Neuronal stem cell (in vitro differentiated cells): ENCODE data around the gene PRMT9.

ENCODE experiments used
- DNase-seq: peaks from one replicate; pipeline ENCODE4 v3.0.0-alpha.2; 2013; ENCODE audit warnings: low spot score
- H2AFZ ChIP-seq: one replicate; pipeline ENCODE4 v1.6.1; 2013; ENCODE audit warnings: mild to moderate bottlenecking, low read length, inconsistent platforms
- H2AK5ac ChIP-seq: 2 replicates; pipeline ENCODE4 v1.6.1; 2013; ENCODE audit warnings: low read depth, mild to moderate bottlenecking, inconsistent platforms, low read length, moderate library complexity, mixed read lengths
- H2BK120ac ChIP-seq: 2 replicates; pipeline ENCODE4 v1.6.1; 2013; ENCODE audit warnings: low read depth, mild to moderate bottlenecking, inconsistent platforms, low read length, moderate library complexity, mixed read lengths
- H2BK12ac ChIP-seq: one replicate; pipeline ENCODE4 v1.6.1; 2013; ENCODE audit warnings: low read length, inconsistent platforms
- H2BK15ac ChIP-seq: 2 replicates; pipeline ENCODE4 v1.6.1; 2013; ENCODE audit warnings: mild to moderate bottlenecking, low read length, inconsistent platforms, mixed read lengths
- H2BK5ac ChIP-seq: one replicate; pipeline ENCODE4 v1.6.1; 2013; ENCODE audit warnings: inconsistent platforms, mild to moderate bottlenecking, low read length, moderate library complexity
- H3K14ac ChIP-seq: one replicate; pipeline ENCODE4 v1.6.1; 2013; ENCODE audit warnings: low read length, inconsistent platforms
- H3K18ac ChIP-seq: 2 replicates; pipeline ENCODE4 v1.6.1; 2013; ENCODE audit warnings: low read length, inconsistent platforms
- H3K23ac ChIP-seq: 2 replicates; pipeline ENCODE4 v1.6.1; 2013; ENCODE audit warnings: low read depth, mild to moderate bottlenecking, mixed read lengths, low read length, inconsistent platforms; ENCODE audit not compliant: poor library complexity
- H3K27ac ChIP-seq: replicated peaks from 3 replicates; pipeline ENCODE4 v1.5.1; 2013; ENCODE audit warnings: low read length, inconsistent platforms
- H3K27me3 ChIP-seq, 3 experiments: 2 replicates each; pipeline ENCODE4 v1.6.1; 2013; ENCODE audit warnings: low read length in 3 of 3, mild to moderate bottlenecking in 2 of 3, inconsistent platforms in 1 of 3, low read depth in 1 of 3, mixed read lengths in 1 of 3, moderate library complexity in 1 of 3; ENCODE audit not compliant: control insufficient read depth in 3 of 3, insufficient read depth in 3 of 3
- H3K36me3 ChIP-seq, 2 donors: replicated peaks in 1 of 2; 2 replicates each; pipeline ENCODE4 v1.6.1; 2013; ENCODE audit warnings: low read length in 2 of 2; ENCODE audit not compliant: control insufficient read depth in 2 of 2, insufficient read depth in 2 of 2
- H3K4ac ChIP-seq: 2 replicates; pipeline ENCODE4 v1.6.1; 2013; ENCODE audit warnings: inconsistent platforms, mild to moderate bottlenecking, low read length, moderate library complexity
- H3K4me1 ChIP-seq, 2 donors: 1 replicate in 1 of 2; 2 replicates in 1 of 2; pipeline ENCODE4 v1.6.1; 2013; ENCODE audit warnings: low read length in 2 of 2, low read depth in 1 of 2; ENCODE audit not compliant: control insufficient read depth in 2 of 2, insufficient read depth in 1 of 2
- H3K4me2 ChIP-seq: one replicate; pipeline ENCODE4 v1.6.1; 2013; ENCODE audit warnings: mild to moderate bottlenecking, low read length, inconsistent platforms; ENCODE audit not compliant: insufficient read depth, poor library complexity, severe bottlenecking
- H3K4me3 ChIP-seq, 2 donors: 2 replicates each; pipeline ENCODE4 v1.5.1; 2013; ENCODE audit warnings: low read length in 2 of 2, mild to moderate bottlenecking in 2 of 2, inconsistent platforms in 1 of 2, moderate library complexity in 1 of 2
- H3K79me1 ChIP-seq: one replicate; pipeline ENCODE4 v1.6.1; 2013; ENCODE audit warnings: low read depth, mild to moderate bottlenecking, inconsistent platforms, low read length, moderate library complexity
- H3K9ac ChIP-seq: one replicate; pipeline ENCODE4 v1.6.1; 2013; ENCODE audit warnings: mild to moderate bottlenecking, low read depth, low read length, inconsistent platforms; ENCODE audit not compliant: poor library complexity
- H3K9me3 ChIP-seq, 2 donors: replicated peaks in 1 of 2; 2 replicates each; pipeline versions ENCODE3 to v1.6.1; 2013; ENCODE audit warnings: low read length in 2 of 2, mild to moderate bottlenecking in 2 of 2, inconsistent platforms in 1 of 2, low read depth in 1 of 2, mixed read lengths in 1 of 2, moderate library complexity in 1 of 2; ENCODE audit not compliant: control insufficient read depth in 2 of 2, insufficient read depth in 1 of 2
- H4K8ac ChIP-seq: one replicate; pipeline ENCODE4 v1.6.1; 2013; ENCODE audit warnings: low read depth, mild to moderate bottlenecking, inconsistent platforms, low read length, moderate library complexity
- H4K91ac ChIP-seq: one replicate; pipeline ENCODE4 v1.6.1; 2013; ENCODE audit warnings: low read length, low read depth, mild to moderate bottlenecking, inconsistent platforms; ENCODE audit not compliant: poor library complexity
- WGBS, 2 donors: extraction: QIAGEN DNeasy Blood & Tissue Kit; methylation state at CpG; one replicate each; pipeline ENCODE4 v1.1.7; 2013; ENCODE audit warnings: missing lambda C conversion rate in 2 of 2, mixed read lengths in 1 of 2; ENCODE audit not compliant: insufficient read length in 2 of 2, insufficient replicate concordance in 1 of 2; ENCODE audit errors: extremely low coverage in 2 of 2; 5-methylcytosine and 5-hydroxymethylcytosine counted together

The PRMT9 gene

DNA sequence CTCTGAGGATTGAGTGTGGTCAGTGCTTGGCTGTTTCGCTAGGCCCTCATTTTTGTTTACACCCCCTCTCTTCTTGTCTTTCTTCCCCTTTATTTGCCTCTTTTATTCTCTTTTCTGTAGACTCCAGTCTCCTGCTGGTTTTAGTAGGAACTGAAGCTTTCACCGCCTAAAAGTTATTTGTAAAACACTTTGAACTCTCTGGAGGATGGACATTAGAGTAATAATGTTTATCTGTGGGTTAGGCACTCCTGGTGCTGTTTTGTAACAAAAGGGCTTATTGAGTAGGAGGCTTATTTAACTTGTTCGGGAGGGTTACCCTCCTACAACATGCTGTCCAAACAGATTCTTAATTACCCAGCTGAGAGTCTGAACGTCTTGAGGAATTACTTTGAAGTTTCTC, 46.4 kb upstream of the PRMT9 start:
- peak; percentile 33 for DNase-seq
- no peak overlapping the region for H3K9ac ChIP-seq
- peaks cover 0 to 5% of the 10 kb centered on the region in 2 donors for H3K4me1 ChIP-seq
- H2BK120ac ChIP-seq, result no peak overlapping the region
- H2BK15ac ChIP-seq, result no peak overlapping the region
- no peak overlapping the region for H4K8ac ChIP-seq
- peaks cover 2 to 91% (median 35%) of the 10 kb centered on the region in 3 experiments for H3K27me3 ChIP-seq
- no CpG with 5 or more reads among the region's 4 CpGs for WGBS, 2 donors
- H4K91ac ChIP-seq, result no peak overlapping the region
- H3K79me1 ChIP-seq, result no peaks in the 10 kb centered on the region
- H3K23ac ChIP-seq, result no peak overlapping the region
- H3K4ac ChIP-seq, result no peak overlapping the region
- no peak overlapping the region for H3K18ac ChIP-seq
- no peak overlapping the region for H2AK5ac ChIP-seq
- H3K9me3 ChIP-seq, result no peaks in the 10 kb centered on the region
- no peak overlapping the region for H2BK12ac ChIP-seq
- H3K4me2 ChIP-seq, result no peak overlapping the region
- no peaks in the 10 kb centered on the region for H3K36me3 ChIP-seq
- no peak overlapping the region for H2BK5ac ChIP-seq
- no peak overlapping the region for H3K4me3 ChIP-seq
- H3K14ac ChIP-seq, result no peak overlapping the region
- H3K27ac ChIP-seq, result no peak overlapping the region
- no peak overlapping the region for H2AFZ ChIP-seq

DNA sequence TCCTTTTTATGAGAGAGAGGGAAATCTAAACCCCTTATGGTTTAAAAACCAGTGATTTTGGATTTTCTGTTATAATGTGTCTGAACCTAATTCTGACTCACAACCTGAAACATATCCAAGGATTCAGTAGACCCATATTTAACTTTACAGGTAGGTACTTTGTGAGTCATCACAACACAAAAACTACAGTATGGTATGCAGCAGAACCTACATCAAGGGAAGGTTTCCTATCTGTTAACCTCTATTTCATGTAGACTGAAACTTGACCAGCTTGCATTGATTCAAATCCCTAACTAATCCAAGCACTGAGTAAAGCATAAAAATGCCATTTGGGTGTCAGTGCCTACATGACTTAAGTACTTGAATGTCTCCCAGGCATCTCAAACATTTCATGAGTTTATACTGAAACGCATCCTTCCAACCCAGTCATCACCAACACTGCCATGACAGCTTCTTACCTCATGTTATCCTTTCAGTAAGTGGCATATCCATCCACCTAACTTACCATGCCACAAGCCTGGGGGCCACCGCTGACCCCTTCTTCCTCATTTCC, 43.6 kb upstream of the PRMT9 start:
- Histone ChIP-seq H3K36me3 (no peaks in the 10 kb centered on the region), H3K18ac (no peak overlapping the region), H2BK120ac (no peak overlapping the region), H3K4me1 (peaks cover 0 to 4% of the 10 kb centered on the region in 2 donors), H2BK12ac (no peak overlapping the region), H3K4me2 (no peak overlapping the region), H3K27ac (no peak overlapping the region), H3K14ac (no peak overlapping the region), H2BK5ac (no peak overlapping the region), H3K4ac (no peak overlapping the region), H2BK15ac (no peak overlapping the region), H3K9me3 (no peaks in the 10 kb centered on the region), H3K23ac (no peak overlapping the region), H3K9ac (no peak overlapping the region), H4K8ac (no peak overlapping the region), H2AFZ (no peak overlapping the region), H4K91ac (no peak overlapping the region), H3K27me3 (peaks cover 0 to 78% (median 15%) of the 10 kb centered on the region in 3 experiments), H3K4me3 (no peak overlapping the region), H2AK5ac (no peak overlapping the region), H3K79me1 (no peaks in the 10 kb centered on the region)
- WGBS, 2 donors, result no CpG with 5 or more reads among the region's 2 CpGs
- no peak for DNase-seq

DNA sequence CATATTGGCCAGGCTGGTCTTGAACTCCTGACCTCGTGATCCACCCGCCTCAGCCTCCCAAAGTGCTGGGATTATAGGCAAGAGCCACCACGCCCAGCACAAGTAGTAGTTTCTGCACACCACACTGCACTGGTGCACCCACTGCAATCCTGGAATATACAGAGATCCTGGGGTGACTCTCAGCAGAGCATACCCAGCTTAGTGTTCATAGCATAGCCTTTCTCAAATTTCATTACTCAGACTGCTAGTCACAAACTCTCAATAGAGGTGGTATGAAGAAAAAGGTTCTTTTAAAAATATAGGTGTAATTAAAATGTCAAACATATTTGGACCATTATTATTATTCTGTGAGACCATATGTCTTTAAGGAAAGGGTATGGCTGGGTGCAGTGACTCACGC, 41.7 kb upstream of the PRMT9 start:
- Histone ChIP-seq H3K36me3 (no peaks in the 10 kb centered on the region), H3K4me3 (no peak overlapping the region), H2BK5ac (no peak overlapping the region), H2BK120ac (no peak overlapping the region), H3K4me1 (peaks cover 0 to 4% of the 10 kb centered on the region in 2 donors), H2AK5ac (no peak overlapping the region), H3K18ac (no peak overlapping the region), H3K4ac (no peak overlapping the region), H3K9ac (no peak overlapping the region), H3K27ac (no peak overlapping the region), H3K23ac (no peak overlapping the region), H4K91ac (no peak overlapping the region), H3K79me1 (no peaks in the 10 kb centered on the region), H2AFZ (no peak overlapping the region), H3K27me3 (peaks cover 0 to 63% (median 7%) of the 10 kb centered on the region in 3 experiments), H2BK12ac (no peak overlapping the region), H3K9me3 (no peaks in the 10 kb centered on the region), H4K8ac (no peak overlapping the region), H3K14ac (no peak overlapping the region), H3K4me2 (no peak overlapping the region), H2BK15ac (no peak overlapping the region)
- no peak for DNase-seq
- no CpG with 5 or more reads among the region's 4 CpGs for WGBS, 2 donors

DNA sequence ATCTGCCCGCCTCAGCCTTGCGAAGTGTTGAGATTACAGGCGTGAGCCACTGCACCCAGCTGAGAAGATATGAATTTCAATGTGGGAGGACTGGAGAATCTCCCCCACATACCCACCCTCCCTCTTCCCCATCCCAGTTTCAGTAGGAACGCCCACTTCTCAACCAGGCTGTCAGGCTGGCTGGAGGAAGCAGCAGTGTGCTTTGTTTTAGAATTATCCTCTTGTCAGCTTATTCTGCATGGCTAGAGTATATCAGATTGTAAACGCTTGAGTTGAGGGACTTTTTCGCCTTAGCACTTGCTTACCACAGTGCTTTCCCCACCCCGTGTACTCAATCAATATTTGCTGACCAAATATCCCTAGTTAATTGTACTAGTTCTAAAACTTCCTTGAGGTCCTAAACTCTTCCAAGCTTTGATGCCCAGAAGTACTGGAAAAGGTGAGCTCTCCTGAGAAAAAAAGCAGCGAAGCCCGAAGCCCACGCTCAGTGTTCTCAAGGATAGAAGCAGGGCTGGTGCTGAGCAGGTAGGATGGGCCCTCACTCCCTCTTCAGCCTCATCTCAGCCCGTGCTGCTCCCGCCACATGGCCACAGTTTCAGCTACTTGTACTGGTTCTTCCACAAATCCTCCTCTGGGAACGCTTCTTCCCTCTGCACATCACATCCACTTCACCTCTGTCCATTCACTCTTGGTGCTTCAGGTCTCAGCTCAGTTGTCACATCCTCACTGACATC, 40.7 kb upstream of the PRMT9 start:
- Histone ChIP-seq H3K4me1 (peaks cover 0 to 4% of the 10 kb centered on the region in 2 donors), H3K9me3 (no peaks in the 10 kb centered on the region), H3K9ac (no peak overlapping the region), H3K4me2 (no peak overlapping the region), H2BK5ac (no peak overlapping the region), H3K18ac (peak overlapping the region; percentile 35), H4K91ac (no peak overlapping the region), H2AK5ac (no peak overlapping the region), H3K79me1 (no peaks in the 10 kb centered on the region), H3K4me3 (no peak overlapping the region), H3K36me3 (no peaks in the 10 kb centered on the region), H3K27ac (no peak overlapping the region), H3K4ac (no peak overlapping the region), H4K8ac (no peak overlapping the region), H3K27me3 (peaks cover 0 to 53% (median 7%) of the 10 kb centered on the region in 3 experiments), H2BK12ac (no peak overlapping the region), H3K14ac (no peak overlapping the region), H3K23ac (no peak overlapping the region), H2AFZ (no peak overlapping the region), H2BK15ac (no peak overlapping the region), H2BK120ac (no peak overlapping the region)
- WGBS, 2 donors, result no CpG with 5 or more reads among the region's 13 CpGs
- no peak for DNase-seq
